HCT116 (cell line): ENCODE data around the gene ALDH1L1.

Experiments used
- CTCF ChIP-seq, 3 experiments: fragments of 200-600 bp in 1 of 3; sonication (generic) in 1 of 3; IDR thresholded peaks in 2 of 3; conservative IDR thresholded peaks in 1 of 3; 2 replicates each; pipeline ENCODE4 v1.5.1; 2012 to 2017; ENCODE audit warnings: low read depth in 2 of 3, low read length in 2 of 3, antibody characterized with exemption in 1 of 3, borderline replicate concordance in 1 of 3, control low read depth in 1 of 3, mild to moderate bottlenecking in 1 of 3, mixed read lengths in 1 of 3, mixed run types in 1 of 3, moderate library complexity in 1 of 3; ENCODE audit not compliant: insufficient read depth in 1 of 3
- POLR2A ChIP-seq: IDR thresholded peaks from 2 replicates; pipeline ENCODE4 v1.7.0; 2011; ENCODE audit warnings: borderline replicate concordance; ENCODE audit not compliant: insufficient read depth, insufficient read length; ENCODE audit errors: extremely low read depth

DNA sequence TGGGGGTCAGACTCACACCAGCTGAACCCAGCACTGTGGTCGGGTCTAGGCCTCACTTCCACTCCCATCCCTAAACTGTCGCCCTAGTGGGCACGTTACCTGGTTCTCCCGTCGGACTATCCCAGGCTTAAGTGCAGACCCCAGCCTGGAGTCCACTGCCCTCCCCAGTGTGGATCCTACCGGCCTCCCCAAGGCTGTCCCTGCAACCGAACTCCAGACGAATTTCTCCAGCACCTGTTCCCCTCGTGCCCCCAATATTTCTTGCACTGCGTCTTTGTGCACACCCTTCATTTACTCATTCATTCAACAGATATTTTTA lies 122.9 kb downstream of the ALDH1L1 start:
- TF ChIP-seq CTCF (IDR thresholded peaks at IDR 0.05 in 2 of 3, conservative IDR thresholded peaks at IDR 0.05 in 1 of 3; ENCODE audit: borderline replicate concordance in 1 of 3, insufficient read depth in 1 of 3, low read depth in 2 of 3, low read length in 2 of 3): no peak
- TF ChIP-seq POLR2A: no peak
